Glomerular visceral epithelial cell (primary cell): ENCODE measurements around the gene RNF148.
"Not testable (repeated sequence)": the region's sequence is repeated elsewhere in the genome, so short reads cannot be mapped to it uniquely, and the experiment has no call there.

Source experiments
- DNase-seq: peaks from one replicate; pipeline ENCODE4 v3.0.0-alpha.2; 2016; ENCODE audit errors: extremely low spot score

RNF148 gene

DNA sequence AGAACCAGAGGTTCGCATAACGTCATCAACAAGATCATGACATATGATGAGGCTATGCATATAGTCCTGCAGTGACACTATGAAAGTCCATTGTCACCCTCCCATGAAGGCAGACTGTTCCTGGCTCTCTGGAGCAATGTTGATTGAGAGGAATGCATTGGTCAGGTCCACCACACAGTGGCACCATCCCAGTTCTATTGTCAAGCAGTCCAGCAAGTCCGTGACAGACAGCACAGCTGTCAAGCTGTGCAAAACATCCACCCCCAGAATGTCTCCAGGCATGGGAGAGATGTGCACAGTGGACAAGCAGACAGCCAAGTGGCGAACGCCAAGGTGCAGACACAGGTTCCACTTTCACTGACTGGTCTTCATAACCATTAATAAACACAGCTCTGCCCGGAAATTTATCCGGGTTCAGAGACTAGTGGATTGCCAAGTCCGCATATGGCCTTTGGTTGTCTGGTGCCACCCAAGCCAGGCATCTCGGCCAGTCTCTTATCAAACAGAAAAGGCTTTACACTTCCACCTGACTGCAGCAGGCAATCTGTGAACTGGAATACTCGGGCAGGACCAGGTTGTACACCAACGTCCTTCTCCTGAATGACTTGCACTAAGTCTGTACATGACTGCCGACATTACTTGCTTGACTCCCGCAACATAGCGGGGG, 11.0 kb downstream of the RNF148 start:
- no peak for DNase-seq

- no peak for DNase-seq
Measured at GRCh38 chr7:122689346-122690109, 13.2 kb downstream of the RNF148 start.

GRCh38 chr7:122688400-122688998, 14.2 kb downstream of the RNF148 start:
- DNase-seq, result no peak

DNA sequence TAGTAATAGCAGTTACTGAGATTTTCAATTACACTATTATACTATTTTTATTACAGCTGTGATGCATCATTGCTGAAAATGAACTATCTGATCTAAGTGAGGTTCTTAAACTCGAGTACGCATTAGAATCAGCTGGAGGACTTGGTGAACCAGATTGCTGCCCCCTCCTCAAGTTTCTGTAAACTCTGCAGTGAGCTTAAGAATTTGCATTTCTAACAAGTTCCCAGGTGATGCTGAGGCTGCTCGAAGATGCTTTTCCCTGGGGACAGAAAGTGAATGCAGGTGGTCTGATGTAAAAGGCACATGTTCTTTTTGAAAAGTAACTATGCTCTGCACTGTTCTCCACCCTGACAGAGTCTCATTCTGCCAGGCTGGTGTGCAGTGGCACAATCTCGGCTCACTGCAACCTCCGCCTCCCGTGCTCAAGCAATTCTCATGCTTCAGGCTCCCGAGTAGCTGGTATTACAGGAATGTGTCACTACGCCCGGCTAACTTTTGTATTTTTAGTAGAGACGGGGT, 16.3 kb downstream of the RNF148 start:
- DNase-seq, result no peak

DNA sequence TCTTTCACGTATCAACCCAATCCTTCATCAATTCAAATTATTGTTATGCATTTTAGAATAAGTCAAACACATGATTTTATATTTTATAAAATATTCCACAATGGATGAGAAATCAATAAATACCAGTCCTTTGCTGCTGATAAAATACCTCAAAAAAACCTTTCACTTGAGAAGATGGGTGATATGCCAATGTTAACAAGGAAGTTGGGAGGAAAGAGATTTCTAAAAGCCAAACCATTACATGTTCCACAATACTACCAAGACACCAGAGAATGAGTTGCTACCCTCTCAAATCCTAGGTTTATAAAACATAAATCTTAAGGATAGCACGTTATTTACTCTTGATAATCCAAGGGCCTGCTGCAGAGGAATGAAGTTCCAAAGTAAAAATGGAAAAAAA, 18.2 kb downstream of the RNF148 start:
- DNase-seq, result no peak

DNA sequence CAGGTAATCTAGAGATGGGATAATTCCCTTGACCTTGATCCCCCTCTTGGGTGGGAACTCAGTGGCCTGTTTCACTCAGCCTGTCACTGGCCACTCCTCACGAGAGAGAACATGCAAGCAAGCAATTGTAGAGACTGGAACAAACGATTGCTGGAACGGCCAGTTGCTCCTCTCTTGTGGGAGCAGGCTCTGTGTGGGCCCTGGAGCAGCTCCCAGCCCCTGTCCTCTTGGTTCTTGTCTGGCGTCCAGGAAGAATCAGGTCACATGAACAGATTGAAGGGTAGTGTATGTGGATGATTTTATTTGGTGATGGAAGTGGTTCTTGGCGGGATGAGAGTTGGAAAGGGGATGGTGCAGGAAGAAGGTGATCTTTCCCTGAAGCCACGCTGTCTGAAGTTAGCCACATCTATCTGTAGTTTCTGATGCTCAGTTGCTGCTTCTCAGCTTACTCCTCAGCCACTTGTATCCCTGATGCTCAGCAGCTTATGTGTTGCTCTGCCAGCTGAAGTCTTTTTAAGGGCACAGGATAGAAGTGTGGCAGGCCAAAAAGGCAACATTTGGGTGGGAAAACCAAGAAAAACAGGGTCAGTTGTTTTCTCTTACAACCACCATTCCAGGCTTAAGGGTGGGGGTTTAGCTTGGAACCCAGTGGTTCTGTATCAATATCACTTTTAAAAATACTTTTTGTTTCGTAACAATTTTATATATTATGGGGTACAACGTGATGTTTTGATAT, 19.7 kb downstream of the RNF148 start:
- DNase-seq, result no peak

DNA sequence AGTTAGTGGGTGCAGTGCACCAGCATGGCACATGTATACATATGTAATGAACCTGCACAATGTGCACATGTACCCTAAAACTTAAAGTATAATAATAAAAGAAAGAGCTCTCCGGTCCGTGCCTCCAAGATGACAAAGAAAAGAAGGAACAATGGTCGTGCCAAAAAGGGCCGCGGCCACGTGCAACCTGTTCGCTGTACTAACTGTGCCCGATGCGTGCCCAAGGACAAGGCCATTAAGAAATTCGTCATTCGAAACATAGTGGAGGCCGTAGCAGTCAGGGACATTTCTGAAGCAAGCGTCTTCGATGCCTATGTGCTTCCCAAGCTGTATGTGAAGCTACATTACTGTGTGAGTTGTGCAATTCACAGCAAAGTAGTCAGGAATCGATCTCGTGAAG, 21.5 kb downstream of the RNF148 start:
- not testable (repeated sequence) for DNase-seq

GRCh38 chr7:122679813-122680212, 22.9 kb downstream of the RNF148 start:
- no peak for DNase-seq

GRCh38 chr7:122679269-122679709, 23.4 kb downstream of the RNF148 start:
- DNase-seq, result peak; percentile 31

DNA sequence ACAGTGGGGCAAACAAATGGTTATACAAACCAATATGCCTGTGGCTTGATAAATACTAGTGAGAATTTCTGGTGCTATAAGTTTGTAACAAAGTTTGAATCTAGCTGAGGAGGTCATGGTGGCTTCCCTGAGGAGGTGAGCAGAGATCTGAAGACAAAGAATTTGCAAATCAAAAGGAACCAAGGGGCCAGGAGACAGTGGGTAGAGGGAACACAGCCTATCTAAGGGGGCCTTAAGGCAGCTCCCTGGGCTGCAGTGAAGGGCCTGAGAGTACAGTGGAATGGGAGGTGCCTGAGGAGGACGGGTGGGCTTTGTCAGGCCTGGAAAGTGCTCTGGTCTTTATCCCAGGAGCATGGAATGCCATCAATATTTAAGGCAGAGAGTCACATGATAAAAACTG, 25.6 kb downstream of the RNF148 start:
- DNase-seq, result no peak

- DNase-seq, result no peak
Measured at GRCh38 chr7:122676466-122676865, 26.3 kb downstream of the RNF148 start.

GRCh38 chr7:122675621-122676020, 27.1 kb downstream of the RNF148 start:
- DNase-seq, result no peak

DNA sequence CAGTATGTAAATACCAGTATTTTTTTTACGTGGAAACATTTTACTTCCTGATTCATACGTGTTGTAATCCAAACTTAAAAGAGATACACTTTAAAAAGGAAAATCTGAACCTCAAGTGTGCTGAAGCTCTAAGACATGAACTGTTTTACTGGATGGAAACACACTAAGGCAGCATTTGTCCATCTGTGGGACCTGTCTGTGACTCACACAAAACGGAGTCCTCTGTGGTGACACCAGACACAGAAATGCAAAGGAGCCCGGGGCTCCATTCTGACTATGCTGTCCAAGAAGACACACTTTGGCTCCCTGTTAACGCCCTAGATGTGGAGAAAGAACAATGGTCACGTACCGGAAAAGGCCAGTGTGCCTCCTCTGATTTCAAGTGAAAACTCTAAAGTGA, 27.7 kb downstream of the RNF148 start:
- DNase-seq, result peak; percentile 18

DNA sequence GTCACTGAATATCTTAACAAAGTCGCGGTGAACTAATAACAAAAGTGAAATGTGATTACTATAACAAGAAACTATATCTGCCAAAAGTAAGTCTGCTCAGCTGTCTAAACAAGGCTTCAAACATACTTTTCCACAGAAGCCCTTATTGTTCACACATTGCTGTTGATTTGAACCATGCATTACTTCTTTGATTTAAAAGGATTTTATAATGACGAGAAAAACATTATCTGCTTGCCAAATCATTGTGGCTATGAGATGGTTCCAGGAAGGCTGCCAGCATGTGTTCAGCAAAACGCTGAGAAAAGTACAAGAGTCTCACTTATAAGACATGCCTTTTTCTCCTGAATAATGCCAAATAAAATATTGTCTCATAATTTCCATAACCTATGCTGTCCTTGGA, 28.2 kb downstream of the RNF148 start:
- DNase-seq, result peak; percentile 12

GRCh38 chr7:122673951-122674350, 28.8 kb downstream of the RNF148 start:
- DNase-seq, result no peak

- no peak for DNase-seq
Measured at GRCh38 chr7:122672536-122672935, 30.2 kb downstream of the RNF148 start.

GRCh38 chr7:122663733-122664132, 39.0 kb downstream of the RNF148 start:
- DNase-seq, result no peak

- no peak for DNase-seq
Measured at GRCh38 chr7:122658856-122659255, 43.9 kb downstream of the RNF148 start.

DNA sequence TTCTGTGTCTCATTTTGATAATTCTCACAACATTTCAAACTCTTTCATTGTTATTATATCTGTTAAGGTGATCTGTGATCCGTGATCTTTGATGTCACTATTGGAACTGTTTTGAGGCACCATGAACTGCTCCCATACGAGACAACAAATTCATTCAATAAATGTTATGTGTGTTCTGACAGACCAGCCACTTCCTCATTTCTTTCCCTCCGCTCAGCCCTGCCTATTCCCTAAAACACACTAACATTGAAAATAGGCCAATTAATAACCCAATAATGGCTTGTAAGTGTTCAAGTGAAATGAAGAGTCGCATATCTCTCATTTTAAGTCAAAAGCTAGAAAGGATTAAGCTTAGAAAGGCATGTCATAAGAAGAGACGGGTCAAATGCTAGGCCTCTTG, 49.0 kb downstream of the RNF148 start:
- DNase-seq, result no peak

DNA sequence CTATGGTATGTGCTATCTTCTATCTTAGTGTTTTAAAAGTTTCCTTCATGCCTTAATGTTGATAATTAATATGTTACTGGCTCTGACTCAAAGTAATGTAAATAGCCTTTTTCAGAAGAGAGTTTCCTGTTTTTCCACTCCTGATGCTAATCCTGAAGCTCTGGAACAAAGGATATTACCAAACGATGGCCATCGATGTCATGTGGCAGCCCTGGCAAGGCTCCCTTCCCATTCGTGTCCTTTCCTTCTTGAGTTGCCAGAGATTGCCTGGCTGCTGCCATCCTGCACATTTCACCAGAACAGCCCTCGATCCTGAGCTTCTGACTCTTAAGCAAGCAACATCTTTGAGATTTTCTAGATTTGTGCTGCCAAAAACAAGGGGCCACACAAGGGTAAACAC, 49.8 kb downstream of the RNF148 start:
- no peak for DNase-seq
